HepG2 (cell line): ENCODE measurements around the gene UST. TPM values are rescaled to one million over a fixed set of nuclear protein-coding genes. Genes with fewer than 3 reads are reported as not detected.

Source experiments
- ATAC-seq: fragments of 200-7000 bp; cut with Tn5 transposase; 3 replicates; pipeline ENCODE4 v1.9.1; 2020; ENCODE audit warnings: mild to moderate bottlenecking, moderate library complexity
- BruUV-seq: library from RNA; stranded (reverse); fragments of 400-500 nt; replicated peaks from 2 replicates; lab custom pipeline; 2021; lab: Mats Ljungman, UMichigan
- CTCF ChIA-PET: fragments of 300-600 bp; formaldehyde crosslinking; extraction: SDS; loops from one replicate; lab custom pipeline; 2021; ENCODE audit warnings: low total read pairs, inconsistent platforms, low intra/inter-chr PET ratio; lab: Yijun Ruan, JAX
- POLR2A ChIA-PET: fragments of 350-600 bp; sonication (Branson Sonifier 250); formaldehyde crosslinking; loops from one replicate; lab custom pipeline; 2020; ENCODE audit warnings: antibody characterized with exemption, inconsistent platforms; lab: Yijun Ruan, JAX
- DNase-seq: peaks from one replicate; pipeline ENCODE4 v3.0.0-alpha.2; 2015; ENCODE audit warnings: low spot score
- FAIRE-seq: peaks from 3 replicates; lab custom pipeline; 2011; peaks lifted over from hg19 to GRCh38; lab: Jason Lieb, UNC
- H2AFZ ChIP-seq: one replicate; pipeline ENCODE4 v1.6.1; 2011; ENCODE audit warnings: low read length, inconsistent platforms
- H3K27ac ChIP-seq: fragments of 300-600 bp; 3 replicates; pipeline ENCODE4 v1.8.0; 2011; ENCODE audit warnings: mixed run types, mild to moderate bottlenecking, mixed read lengths, low read length, inconsistent platforms; ENCODE audit not compliant: insufficient read depth; ENCODE audit errors: extremely low read length
- H3K27me3 ChIP-seq, 2 experiments: fragments of 200-600 bp in 1 of 2; 2 replicates in 1 of 2; 3 replicates in 1 of 2; pipeline versions ENCODE4 v1.6.0 to v1.8.0; 2011; ENCODE audit warnings: low read length in 2 of 2, mild to moderate bottlenecking in 2 of 2, moderate library complexity in 2 of 2, inconsistent platforms in 1 of 2; ENCODE audit not compliant: insufficient read depth in 2 of 2, control insufficient read depth in 1 of 2
- H3K36me3 ChIP-seq, 2 experiments: fragments of 200-600 bp in 1 of 2; replicated peaks in 1 of 2; 2 replicates in 1 of 2; 3 replicates in 1 of 2; pipeline versions ENCODE4 v1.5.1 to v1.8.0; 2011; ENCODE audit warnings: low read length in 2 of 2, inconsistent platforms in 1 of 2; ENCODE audit not compliant: insufficient read depth in 2 of 2, control insufficient read depth in 1 of 2
- H3K4me1 ChIP-seq: 2 replicates; pipeline ENCODE4 v1.5.1; 2012; ENCODE audit warnings: low read length, inconsistent platforms; ENCODE audit not compliant: insufficient read depth
- H3K4me2 ChIP-seq: 2 replicates; pipeline ENCODE4 v1.6.0; 2011; ENCODE audit warnings: low read depth, low read length, inconsistent platforms
- H3K4me3 ChIP-seq, 3 experiments: fragments of 200-600 bp in 1 of 3; sonication (generic), shearing (Covaris generic) in 1 of 3; replicated peaks in 1 of 3; 2 replicates each; pipeline ENCODE4 v1.5.1; 2011 to 2016; ENCODE audit warnings: low read length in 3 of 3, inconsistent platforms in 2 of 3, low read depth in 2 of 3, mild to moderate bottlenecking in 2 of 3, control low read depth in 1 of 3, mixed read lengths in 1 of 3; ENCODE audit not compliant: insufficient read depth in 1 of 3
- H3K79me2 ChIP-seq: one replicate; pipeline ENCODE4 v1.6.1; 2011; ENCODE audit warnings: low read length, inconsistent platforms; ENCODE audit not compliant: insufficient read depth
- H3K9ac ChIP-seq: 2 replicates; pipeline ENCODE4 v1.6.0; 2011; ENCODE audit warnings: mild to moderate bottlenecking, low read depth, low read length, inconsistent platforms; ENCODE audit not compliant: insufficient read depth
- H3K9me3 ChIP-seq: 2 replicates; pipeline ENCODE4 v1.5.1; 2012; ENCODE audit warnings: mild to moderate bottlenecking, low read length
- H4K20me1 ChIP-seq: 2 replicates; pipeline ENCODE4 v1.6.0; 2011; ENCODE audit warnings: inconsistent platforms, mild to moderate bottlenecking, low read length, moderate library complexity; ENCODE audit not compliant: insufficient read depth
- MNT ChIP-seq: fragments of 450-650 bp; IDR thresholded peaks from 2 replicates; pipeline ENCODE4 v1.6.1; 2016
- NR1H2 ChIP-seq: sonication (generic); formaldehyde crosslinking; IDR thresholded peaks from 2 replicates; pipeline ENCODE4 v1.8.1; 2022; ENCODE audit warnings: low read depth, missing genetic modification reagents, borderline replicate concordance
- SAP130 ChIP-seq: IDR thresholded peaks from 2 replicates; pipeline ENCODE4 v1.6.1; 2016; ENCODE audit warnings: low read depth
- SMAD3 ChIP-seq: sonication (generic); formaldehyde crosslinking; IDR thresholded peaks from 2 replicates; pipeline ENCODE4 v1.4.0; 2020; ENCODE audit warnings: missing genetic modification reagents
- SOX13 ChIP-seq, 3 experiments: fragments of 450-650 bp in 1 of 3; sonication (generic) in 1 of 3; formaldehyde crosslinking in 1 of 3; IDR thresholded peaks in 2 of 3; conservative IDR thresholded peaks in 1 of 3; 2 replicates each; pipeline versions ENCODE4 v1.5.0 to v1.6.1; 2016 to 2020; ENCODE audit warnings: antibody characterized with exemption in 1 of 3, mild to moderate bottlenecking in 1 of 3, missing compliant biosample characterization in 1 of 3, missing genetic modification reagents in 1 of 3, moderate library complexity in 1 of 3
- ZBTB2 ChIP-seq: sonication (generic); formaldehyde crosslinking; IDR thresholded peaks from 2 replicates; pipeline ENCODE4 v1.8.0; 2022; ENCODE audit warnings: low read depth, missing genetic modification reagents
- ZBTB39 ChIP-seq: sonication (generic); formaldehyde crosslinking; IDR thresholded peaks from 2 replicates; pipeline ENCODE4 v1.5.0; 2020; ENCODE audit warnings: missing genetic modification reagents
- ZFP36 ChIP-seq: fragments of 150-350 bp; IDR thresholded peaks from 2 replicates; pipeline ENCODE4 v1.6.1; 2018; ENCODE audit warnings: borderline replicate concordance, low read length, low read depth; ENCODE audit not compliant: partially characterized antibody
- ZFP90 ChIP-seq: sonication (generic); formaldehyde crosslinking; IDR thresholded peaks from 2 replicates; pipeline ENCODE4 v1.8.0; 2022; ENCODE audit warnings: missing genetic modification reagents, mild to moderate bottlenecking, inconsistent platforms, borderline replicate concordance
- ZNF124 ChIP-seq: sonication (generic); formaldehyde crosslinking; IDR thresholded peaks from 2 replicates; pipeline ENCODE4 v1.4.0; 2020; ENCODE audit warnings: missing genetic modification reagents
- ZNF687 ChIP-seq: sonication (generic); formaldehyde crosslinking; IDR thresholded peaks from 2 replicates; pipeline ENCODE4 v1.5.1; 2020; ENCODE audit warnings: mild to moderate bottlenecking, missing genetic modification reagents, moderate library complexity
- WGBS: methylation state at CpG from one replicate; pipeline ENCODE4 v1.1.6; 2017; ENCODE audit warnings: low lambda C conversion rate; 5-methylcytosine and 5-hydroxymethylcytosine counted together
- in situ Hi-C: cut with HindIII; loops from 2 replicates; pipeline ENCODE4 v1.10.0; 2017; ENCODE audit warnings: low pct_unique_long_range_greater_than_20kb; ENCODE audit not compliant: extremely low pct_ligation_motif_present
- intact Hi-C: fragments of 100-400 bp; cut with micrococcal nuclease; formaldehyde crosslinking; loops from one replicate; pipeline ENCODE4 v1.10.0; 2022; ENCODE audit not compliant: unreplicated experiment
- polyA plus RNA-seq, 8 experiments: library from polyadenylated mRNA; depleted of rRNA in 3 of 8; stranded (reverse) in 7 of 8; unstranded in 1 of 8; fragments of >200 nt; fragmentation: Illumina TruSeq in 4 of 8; extraction: Trizol in 4 of 8; gene quantifications; 2 replicates each; pipeline versions ENCODE4 v1.2.1 to v1.2.3, GENCODE V29; 2011 to 2016; ENCODE audit warnings: low read depth in 4 of 8, missing spikeins in 1 of 8, mixed read lengths in 1 of 8; ENCODE audit not compliant: insufficient read depth in 1 of 8
- total RNA-seq, 5 experiments: library from RNA; depleted of rRNA; stranded (reverse); fragments of >200 nt; fragmentation: Illumina TruSeq; extraction: Trizol; gene quantifications; 2 replicates each; pipeline ENCODE4 v1.2.3, GENCODE V29; 2016; ENCODE audit warnings: low read depth in 1 of 5

The UST gene
- total and polyA plus RNA-seq, 2 of the 13 experiments (the other 11 are each of a cell fraction or from before 2014, with no cell fraction given) = 0.27 TPM; not detected in 1

GRCh38 chr6:148851683-148852556 is 105.1 kb downstream of the UST start:
- intact Hi-C loops = no loop called here
- H3K4me3 ChIP-seq = no peak overlapping the region
- no peaks in the 10 kb centered on the region for H3K4me1 ChIP-seq
- FAIRE-seq (no peak), ATAC-seq (no peak), DNase-seq (no peak)
- H2AFZ ChIP-seq = no peak overlapping the region
- POLR2A ChIA-PET = no interaction called here
- H3K4me2 ChIP-seq = no peak overlapping the region
- H3K36me3 ChIP-seq = no peaks in the 10 kb centered on the region
- no TSS peak for BruUV-seq
- H3K9ac ChIP-seq = no peak overlapping the region
- CTCF ChIA-PET = no interaction called here
- no peak overlapping the region for H3K27ac ChIP-seq
- peaks cover 4 to 34% of the 10 kb centered on the region in 2 experiments; a peak in 3 of 5 replicates for H3K27me3 ChIP-seq
- no peaks in the 10 kb centered on the region for H3K79me2 ChIP-seq
- no peaks in the 10 kb centered on the region for H4K20me1 ChIP-seq
- H3K9me3 ChIP-seq = no peaks in the 10 kb centered on the region
- WGBS = 21% methylated on average over 15 of the region's 16 CpGs
- in situ Hi-C loops = no loop called here
- no peak for TF ChIP-seq SMAD3 (CRISPR knock-in tag)
- no peak for TF ChIP-seq NR1H2 (CRISPR knock-in tag)
- no peak for TF ChIP-seq ZFP90
- no peak for TF ChIP-seq ZBTB39 (CRISPR knock-in tag)
- no peak for TF ChIP-seq SAP130 (CRISPR knock-in tag)
- no peak for TF ChIP-seq ZNF687
- TF ChIP-seq ZBTB2 (CRISPR knock-in tag) = no peak
- TF ChIP-seq MNT = no peak
- TF ChIP-seq ZNF124 (CRISPR knock-in tag) = no peak
- TF ChIP-seq ZFP36 = no peak
- no peak for TF ChIP-seq SOX13 (IDR thresholded peaks at IDR 0.05)
- TF ChIP-seq SOX13 (CRISPR knock-in tag; conservative IDR thresholded peaks at IDR 0.05 in 1 of 2, IDR thresholded peaks at IDR 0.05 in 1 of 2) = no peak
